ENCODE measurements around the gene APOL2.
"Not testable (repeated sequence)": the region's sequence is repeated elsewhere in the genome, so short reads cannot be mapped to it uniquely, and the experiment has no call there.

GRCh38 chr22:36202906-36203305, 36.4 kb downstream of the APOL2 start:
- not testable (repeated sequence) for TF ChIP-seq CTCF (optimal IDR thresholded peaks at IDR 0.05 in 1 of 3, IDR thresholded peaks at IDR 0.05 in 1 of 3, conservative IDR thresholded peaks at IDR 0.05 in 1 of 3; ENCODE audit: extremely low read depth in 1 of 3, insufficient read depth in 2 of 3, low read length in 3 of 3); EZH2 (IDR thresholded peaks at IDR 0.05; ENCODE audit: low read length)

All from keratinocyte (primary cell).